ENCODE data around the gene RACGAP1.

DNA sequence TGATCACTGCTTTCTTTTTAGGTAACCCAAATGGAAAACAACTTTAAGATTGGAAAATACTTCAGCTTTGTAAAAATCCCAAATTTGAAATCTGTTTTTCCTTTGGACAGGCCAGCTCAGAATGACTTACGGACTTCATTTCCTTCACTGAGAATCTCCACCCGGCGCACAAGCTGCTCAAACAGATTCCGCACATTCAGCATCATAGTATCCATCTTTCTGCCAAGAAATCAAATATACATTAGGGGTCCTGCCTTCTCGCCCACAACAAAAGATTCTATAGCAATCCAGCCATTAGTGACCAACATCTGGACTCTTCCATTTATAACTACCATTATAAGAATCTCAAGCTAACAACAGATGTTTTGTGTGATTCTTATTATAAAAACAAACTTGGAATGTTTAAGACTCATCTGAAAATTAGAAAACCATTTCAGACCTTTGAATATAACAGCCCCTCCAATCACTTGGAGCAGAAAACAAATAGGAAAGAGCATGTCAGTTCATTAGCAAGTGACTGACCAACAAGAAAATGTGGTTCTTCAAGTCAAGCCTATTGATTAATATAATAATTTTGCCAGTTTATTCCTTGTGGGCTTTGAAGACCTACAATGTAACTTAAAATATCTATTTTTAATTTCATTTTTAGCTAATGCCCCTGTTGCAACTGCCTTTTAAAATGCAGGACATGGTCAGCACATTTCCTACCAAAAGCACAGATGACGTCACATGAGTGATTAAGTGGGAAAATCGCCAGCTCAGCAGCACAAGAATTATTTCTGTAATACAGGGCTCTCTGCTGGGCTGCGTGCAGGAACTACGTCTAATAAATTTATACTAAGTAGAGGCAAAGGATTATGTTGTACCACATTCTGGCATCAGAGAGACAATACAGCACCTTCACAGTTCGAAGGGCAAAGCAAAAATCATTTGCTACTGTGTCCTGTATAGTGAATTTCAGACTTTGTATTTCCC is 8.5 kb downstream of the RACGAP1 start:
- TF ChIP-seq FOXP2 (optimal IDR thresholded peaks at IDR 0.05; ENCODE audit: borderline replicate concordance, extremely low read depth, extremely low read length, insufficient read depth) (no peak), TAF1 (IDR thresholded peaks at IDR 0.05; ENCODE audit: borderline replicate concordance, insufficient read depth, low read length) (no peak), POLR2AphosphoS5 (IDR thresholded peaks at IDR 0.05; ENCODE audit: low read depth, low read length) (no peak), SIN3A (IDR thresholded peaks at IDR 0.05; ENCODE audit: borderline replicate concordance, insufficient read depth, low read length) (no peak)
- TF ChIP-seq, protein P1, sequence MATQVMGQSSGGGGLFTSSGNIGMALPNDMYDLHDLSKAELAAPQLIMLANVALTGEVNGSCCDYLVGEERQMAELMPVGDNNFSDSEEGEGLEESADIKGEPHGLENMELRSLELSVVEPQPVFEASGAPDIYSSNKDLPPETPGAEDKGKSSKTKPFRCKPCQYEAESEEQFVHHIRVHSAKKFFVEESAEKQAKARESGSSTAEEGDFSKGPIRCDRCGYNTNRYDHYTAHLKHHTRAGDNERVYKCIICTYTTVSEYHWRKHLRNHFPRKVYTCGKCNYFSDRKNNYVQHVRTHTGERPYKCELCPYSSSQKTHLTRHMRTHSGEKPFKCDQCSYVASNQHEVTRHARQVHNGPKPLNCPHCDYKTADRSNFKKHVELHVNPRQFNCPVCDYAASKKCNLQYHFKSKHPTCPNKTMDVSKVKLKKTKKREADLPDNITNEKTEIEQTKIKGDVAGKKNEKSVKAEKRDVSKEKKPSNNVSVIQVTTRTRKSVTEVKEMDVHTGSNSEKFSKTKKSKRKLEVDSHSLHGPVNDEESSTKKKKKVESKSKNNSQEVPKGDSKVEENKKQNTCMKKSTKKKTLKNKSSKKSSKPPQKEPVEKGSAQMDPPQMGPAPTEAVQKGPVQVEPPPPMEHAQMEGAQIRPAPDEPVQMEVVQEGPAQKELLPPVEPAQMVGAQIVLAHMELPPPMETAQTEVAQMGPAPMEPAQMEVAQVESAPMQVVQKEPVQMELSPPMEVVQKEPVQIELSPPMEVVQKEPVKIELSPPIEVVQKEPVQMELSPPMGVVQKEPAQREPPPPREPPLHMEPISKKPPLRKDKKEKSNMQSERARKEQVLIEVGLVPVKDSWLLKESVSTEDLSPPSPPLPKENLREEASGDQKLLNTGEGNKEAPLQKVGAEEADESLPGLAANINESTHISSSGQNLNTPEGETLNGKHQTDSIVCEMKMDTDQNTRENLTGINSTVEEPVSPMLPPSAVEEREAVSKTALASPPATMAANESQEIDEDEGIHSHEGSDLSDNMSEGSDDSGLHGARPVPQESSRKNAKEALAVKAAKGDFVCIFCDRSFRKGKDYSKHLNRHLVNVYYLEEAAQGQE (IDR thresholded peaks at IDR 0.05; ENCODE audit: insufficient read depth in 1 of 2, low read depth in 2 of 2, low read length in 2 of 2), result no peak

All from PFSK-1 (cell line).